Loucy (cell line): ENCODE data around the gene RBPJL.

ENCODE experiments used
- CTCF ChIP-seq: fragments of 200-600 bp; sonication (generic); conservative IDR thresholded peaks from 2 replicates; pipeline ENCODE4 v1.5.1; 2014; ENCODE audit warnings: mild to moderate bottlenecking, antibody characterized with exemption, low read length
- EZH2phosphoT487 ChIP-seq: fragments of 200-600 bp; IDR thresholded peaks from 2 replicates; pipeline ENCODE4 v1.6.1; 2018; ENCODE audit warnings: antibody characterized with exemption, mild to moderate bottlenecking, moderate library complexity, borderline replicate concordance

- TF ChIP-seq CTCF (no peak), EZH2phosphoT487 (no peak)
Measured at GRCh38 chr20:45346291-45346718, 39.7 kb downstream of the RBPJL start.
